SW480 (cell line): ENCODE data around the gene CHCHD6.

Experiments
- DNase-seq: peaks from one replicate; pipeline ENCODE4 v3.0.0-alpha.2; 2016; ENCODE audit warnings: low spot score

Gene CHCHD6

GRCh38 chr3:126865736-126866135, 161.7 kb downstream of the CHCHD6 start:
- DNase-seq: no peak

GRCh38 chr3:126866175-126866759, 162.2 kb downstream of the CHCHD6 start:
- DNase-seq: no peak

GRCh38 chr3:126867190-126867862, 163.3 kb downstream of the CHCHD6 start:
- no peak for DNase-seq

GRCh38 chr3:126867863-126868200, 163.8 kb downstream of the CHCHD6 start:
- no peak for DNase-seq

- DNase-seq: no peak
Measured at GRCh38 chr3:126870608-126871210, 166.7 kb downstream of the CHCHD6 start.

- DNase-seq: no peak
Measured at GRCh38 chr3:126872701-126873342, 168.8 kb downstream of the CHCHD6 start.

- no peak for DNase-seq
Measured at GRCh38 chr3:126873416-126873815, 169.4 kb downstream of the CHCHD6 start.

- no peak for DNase-seq
Measured at GRCh38 chr3:126878664-126879063, 174.6 kb downstream of the CHCHD6 start.

- no peak for DNase-seq
Measured at GRCh38 chr3:126880901-126881300, 176.9 kb downstream of the CHCHD6 start.

- DNase-seq: no peak
Measured at GRCh38 chr3:126881861-126882260, 177.8 kb downstream of the CHCHD6 start.

GRCh38 chr3:126883241-126883640, 179.2 kb downstream of the CHCHD6 start:
- no peak for DNase-seq

GRCh38 chr3:126885425-126885824, 181.4 kb downstream of the CHCHD6 start:
- no peak for DNase-seq

GRCh38 chr3:126886217-126886616, 182.2 kb downstream of the CHCHD6 start:
- no peak for DNase-seq

GRCh38 chr3:126887686-126888085, 183.6 kb downstream of the CHCHD6 start:
- no peak for DNase-seq

- no peak for DNase-seq
Measured at GRCh38 chr3:126888186-126888760, 184.2 kb downstream of the CHCHD6 start.

GRCh38 chr3:126889276-126890201, 185.5 kb downstream of the CHCHD6 start:
- no peak for DNase-seq

GRCh38 chr3:126891141-126891540, 187.1 kb downstream of the CHCHD6 start:
- DNase-seq: no peak

- DNase-seq: no peak
Measured at GRCh38 chr3:126891791-126892190, 187.8 kb downstream of the CHCHD6 start.

GRCh38 chr3:126893651-126894050, 189.6 kb downstream of the CHCHD6 start:
- DNase-seq: no peak

GRCh38 chr3:126894475-126894874, 190.4 kb downstream of the CHCHD6 start:
- DNase-seq: no peak

- no peak for DNase-seq
Measured at GRCh38 chr3:126895178-126896066, 191.4 kb downstream of the CHCHD6 start.
